Activated CD4-positive, alpha-beta memory T cell treated with anti-CD3 and anti-CD28 coated beads, Interleukin-2, amount 10 ng/mL, durations not matched to agents 7 days and 5 days (primary cell): ENCODE measurements around the gene KBTBD4. TPM values are rescaled to one million over a fixed set of nuclear protein-coding genes. Genes with fewer than 3 reads are reported as not detected.
"Not testable (repeated sequence)": the region's sequence is repeated elsewhere in the genome, so short reads cannot be mapped to it uniquely, and the experiment has no call there.

Experiments used
- CTCF ChIA-PET: fragments of 350-600 bp; sonication (Branson Sonifier 250); formaldehyde crosslinking; loops from one replicate; lab custom pipeline; 2021; ENCODE audit warnings: antibody characterized with exemption, inconsistent platforms; lab: Charles Lee
- POLR2A ChIA-PET: fragments of 350-600 bp; sonication (Branson Sonifier 250); formaldehyde crosslinking; loops from one replicate; lab custom pipeline; 2021; ENCODE audit warnings: antibody characterized with exemption; lab: Charles Lee
- DNase-seq: peaks from one replicate; pipeline ENCODE4 v3.0.0-alpha.2; 2020
- H3K27ac Mint-ChIP-seq: one replicate; pipeline ENCODE4 v1.8.0; 2021; ENCODE audit warnings: mild to moderate bottlenecking, mixed read lengths
- H3K27me3 Mint-ChIP-seq: one replicate; pipeline ENCODE4 v1.8.0; 2021; ENCODE audit warnings: mixed read lengths
- H3K36me3 Mint-ChIP-seq: one replicate; pipeline ENCODE4 v1.8.0; 2021; ENCODE audit warnings: low read depth, mixed read lengths
- H3K4me1 Mint-ChIP-seq: one replicate; pipeline ENCODE4 v1.8.0; 2021; ENCODE audit warnings: mixed read lengths
- H3K4me3 Mint-ChIP-seq: one replicate; pipeline ENCODE4 v1.8.0; 2021; ENCODE audit warnings: mild to moderate bottlenecking, mixed read lengths
- H3K9me3 Mint-ChIP-seq: one replicate; pipeline ENCODE4 v1.8.0; 2021; ENCODE audit warnings: mixed read lengths
- total RNA-seq, 2 experiments: library from RNA; stranded (reverse); gene quantifications; one replicate each; pipeline ENCODE4 v1.2.3, GENCODE V29; 2021

The KBTBD4 gene
- total RNA-seq, 2 experiments from 2014 or later: 18.1 to 18.2 TPM

DNA sequence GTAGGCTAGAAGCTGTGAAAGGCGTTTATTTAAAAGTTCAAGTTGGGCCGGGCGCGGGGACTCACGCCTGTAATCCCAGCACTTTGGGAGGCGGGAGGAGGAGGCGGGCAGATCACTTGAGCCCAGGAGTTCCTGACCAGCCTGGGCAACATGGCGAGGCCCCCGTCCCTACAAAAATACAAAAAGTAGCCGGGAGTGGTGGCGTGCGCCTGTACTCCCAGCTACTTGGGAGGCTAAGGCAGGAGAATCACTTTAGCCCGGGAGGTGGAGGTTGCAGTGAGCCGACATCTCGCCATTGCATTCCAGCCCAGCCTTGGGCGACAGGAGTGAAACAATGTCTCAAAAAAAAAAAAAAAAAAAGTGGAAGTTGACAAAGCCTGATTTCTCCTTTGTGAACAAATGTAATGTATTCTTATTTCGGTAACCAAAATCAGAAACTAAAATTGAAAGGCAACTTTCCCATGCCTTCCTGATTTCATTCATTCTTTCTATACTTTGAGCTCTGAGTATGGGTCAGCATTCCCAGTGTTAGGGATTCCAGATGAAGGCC lies 12.5 kb downstream of the KBTBD4 start:
- H3K9me3 Mint-ChIP-seq: no peaks in the 10 kb centered on the region
- ChIA-PET CTCF (interaction anchor here (0.7 to 2.0 kb wide), 6 partner anchors 10 to 1217 kb away, joined by 3 to 12 read pairs (median 5); no protein-coding TSS in a partner anchor), POLR2A (interaction anchor here (0.7 to 4.3 kb wide), 16 partner anchors 7 to 352 kb away, joined by 3 to 85 read pairs (median 4); partner anchors contain the start of genes CELF1, DDB2, KBTBD4 and NDUFS3)
- H3K36me3 Mint-ChIP-seq: peaks cover 11% of the 10 kb centered on the region
- peak overlapping the region; percentile 44 for H3K27ac Mint-ChIP-seq
- H3K4me1 Mint-ChIP-seq: peaks cover 25% of the 10 kb centered on the region
- peak; percentile 24 for DNase-seq
- H3K27me3 Mint-ChIP-seq: no peaks in the 10 kb centered on the region
- H3K4me3 Mint-ChIP-seq: peak overlapping the region; percentile 79

DNA sequence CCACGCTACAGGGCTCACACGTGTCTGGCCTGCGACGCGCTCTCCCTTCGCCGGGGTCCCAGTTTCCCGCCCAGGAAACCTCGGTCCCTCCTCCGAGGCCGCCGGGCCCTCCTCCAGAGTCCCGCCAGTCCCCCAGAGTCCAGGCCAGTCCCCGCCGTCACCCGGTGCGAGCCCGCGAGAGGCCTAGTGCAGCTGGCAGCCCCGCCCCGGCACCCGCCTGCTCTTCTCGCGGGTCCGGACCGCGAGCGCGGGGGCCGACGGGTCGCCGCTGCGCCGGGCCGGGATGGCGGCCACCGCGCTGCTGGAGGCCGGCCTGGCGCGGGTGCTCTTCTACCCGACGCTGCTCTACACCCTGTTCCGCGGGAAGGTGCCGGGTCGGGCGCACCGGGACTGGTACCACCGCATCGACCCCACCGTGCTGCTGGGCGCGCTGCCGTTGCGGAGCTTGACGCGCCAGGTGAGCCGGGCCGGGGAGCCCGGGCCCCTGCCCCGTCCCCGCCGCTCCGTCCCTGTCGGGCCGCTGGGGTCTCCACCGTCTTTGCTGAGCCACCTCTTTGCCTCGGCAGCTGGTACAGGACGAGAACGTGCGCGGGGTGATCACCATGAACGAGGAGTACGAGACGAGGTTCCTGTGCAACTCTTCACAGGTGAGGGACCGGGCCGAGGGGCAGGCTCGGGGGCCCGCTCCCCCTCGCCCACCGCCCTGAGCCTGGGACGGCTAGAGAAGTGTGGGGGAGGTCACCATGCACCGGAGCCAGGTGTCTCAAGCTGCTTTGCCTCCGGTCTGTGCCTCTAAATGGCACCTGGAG lies 13.2 kb downstream of the KBTBD4 start, which contains the start of gene PTPMT1:
PTPMT1 (plus strand) TSS at position 260 of the 809 bp plus-strand sequence; CDS start at position 284, 24 bp downstream.
- DNase-seq: peak; percentile 72
- no peaks in the 10 kb centered on the region for H3K9me3 Mint-ChIP-seq
- POLR2A ChIA-PET: interaction anchor here (0.7 to 4.3 kb wide), 17 partner anchors 8 to 351 kb away, joined by 3 to 85 read pairs (median 4); partner anchors contain the start of genes CELF1, DDB2, KBTBD4 and NDUFS3

DNA sequence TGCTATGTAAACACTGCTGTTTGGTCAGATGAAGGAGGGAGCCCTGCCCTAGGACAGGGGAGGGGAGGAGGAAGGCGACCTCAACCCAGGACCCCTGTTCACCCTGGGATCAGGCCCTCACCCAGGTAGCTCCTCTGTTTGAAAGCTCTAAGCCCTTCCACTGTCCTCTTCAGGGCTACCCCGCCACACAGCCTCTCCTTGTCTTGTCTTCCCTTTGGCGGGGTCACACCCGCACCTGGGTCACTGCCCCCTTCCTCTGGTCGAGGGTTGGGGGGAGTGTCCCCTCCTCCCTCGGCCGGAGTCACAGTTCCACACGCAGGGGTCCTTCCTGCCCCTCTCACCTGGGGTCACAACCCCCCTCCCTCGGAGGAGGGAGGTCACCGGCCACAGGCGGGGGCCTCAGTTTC lies 13.8 kb downstream of the KBTBD4 start:
- POLR2A ChIA-PET: interaction anchor here (0.7 to 4.3 kb wide), 14 partner anchors 9 to 350 kb away, joined by 3 to 85 read pairs (median 6); partner anchors contain the start of genes CELF1, DDB2, KBTBD4 and NDUFS3
- DNase-seq: no peak
- H3K4me3 Mint-ChIP-seq: peak overlapping the region; percentile 79
- H3K27ac Mint-ChIP-seq: peak overlapping the region; percentile 65
- peaks cover 25% of the 10 kb centered on the region for H3K4me1 Mint-ChIP-seq
- peaks cover 6% of the 10 kb centered on the region for H3K36me3 Mint-ChIP-seq
- CTCF ChIA-PET: interaction anchor here (0.9 to 2.0 kb wide), 7 partner anchors 9 to 294 kb away, joined by 3 to 12 read pairs (median 7); partner anchors contain the start of genes KBTBD4 and NDUFS3
- no peaks in the 10 kb centered on the region for H3K27me3 Mint-ChIP-seq
- H3K9me3 Mint-ChIP-seq: no peaks in the 10 kb centered on the region

More for the DNA sequence above, 13.2 kb downstream of the KBTBD4 start, which contains the start of gene PTPMT1:
- peak within 1 kb of the TSS; percentile 65 for H3K27ac Mint-ChIP-seq
- H3K36me3 Mint-ChIP-seq: peaks cover 6% of the 10 kb centered on the region
- H3K27me3 Mint-ChIP-seq: no peaks in the 10 kb centered on the region
- CTCF ChIA-PET: interaction anchor here (1.1 to 2.0 kb wide), 8 partner anchors 10 to 294 kb away, joined by 3 to 12 read pairs (median 6); partner anchors contain the start of genes KBTBD4 and NDUFS3
- peak within 1 kb of the TSS; percentile 79 for H3K4me3 Mint-ChIP-seq
- H3K4me1 Mint-ChIP-seq: peaks cover 25% of the 10 kb centered on the region

DNA sequence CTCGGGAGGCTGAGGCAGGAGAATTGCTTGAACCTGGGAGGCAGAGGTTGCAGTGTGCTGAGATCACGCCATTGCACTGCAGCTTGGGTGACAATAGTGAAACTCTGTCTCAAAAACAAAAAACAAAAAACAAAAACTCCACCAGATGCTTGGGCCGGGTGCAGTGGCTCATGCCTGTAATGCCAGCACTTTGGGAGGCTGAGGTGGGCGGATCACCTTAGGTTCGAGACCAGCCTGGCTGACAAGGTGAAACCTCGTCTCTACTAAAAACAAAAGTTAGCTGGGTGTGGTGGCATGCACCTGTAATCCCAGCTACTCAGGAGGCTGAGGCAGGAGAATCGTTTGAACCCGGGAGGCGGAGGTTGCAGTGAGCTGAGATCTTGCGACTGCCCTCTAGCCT lies 14.4 kb downstream of the KBTBD4 start:
- not testable (repeated sequence) for H3K27ac Mint-ChIP-seq, DNase-seq, H3K36me3 Mint-ChIP-seq, H3K9me3 Mint-ChIP-seq, H3K27me3 Mint-ChIP-seq
- ChIA-PET POLR2A (interaction anchor here (0.8 to 4.3 kb wide), 10 partner anchors 8 to 350 kb away, joined by 4 to 85 read pairs (median 6); partner anchors contain the start of genes CELF1, DDB2, KBTBD4 and NDUFS3), CTCF (interaction anchor here (0.7 to 2.0 kb wide), 8 partner anchors 8 to 946 kb away, joined by 3 to 12 read pairs (median 4); partner anchors contain the start of genes KBTBD4 and NDUFS3)
- Mint-ChIP-seq H3K4me3 (peak overlapping the region; percentile 35), H3K4me1 (peaks cover 25% of the 10 kb centered on the region)

DNA sequence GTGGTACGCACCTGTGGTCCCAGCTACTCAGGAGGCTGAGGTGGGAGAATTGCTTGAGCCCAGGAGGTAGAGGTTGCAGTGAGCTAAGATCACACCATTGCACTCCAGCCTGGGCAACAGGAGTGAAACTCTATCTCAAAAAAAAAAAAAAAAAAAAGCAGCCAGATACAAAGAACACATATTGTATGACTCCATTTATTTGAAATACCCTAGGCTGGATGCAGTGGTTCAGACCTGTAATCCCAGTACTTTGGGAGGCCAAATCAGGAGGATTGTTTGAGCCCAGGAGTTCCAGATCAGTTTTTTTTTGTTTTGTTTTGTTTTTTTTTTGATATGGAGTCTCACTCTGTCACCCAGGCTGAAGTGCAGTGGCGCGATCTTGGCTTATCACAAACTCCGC lies 16.4 kb downstream of the KBTBD4 start:
- POLR2A ChIA-PET, H3K27ac Mint-ChIP-seq, H3K27me3 Mint-ChIP-seq, H3K4me3 Mint-ChIP-seq, DNase-seq, H3K9me3 Mint-ChIP-seq, H3K36me3 Mint-ChIP-seq: not testable (repeated sequence)
- peaks cover 25% of the 10 kb centered on the region for H3K4me1 Mint-ChIP-seq
- CTCF ChIA-PET: interaction anchor here (0.6 kb wide), 1 partner anchor 235 kb away, joined by 3 read pairs; no protein-coding TSS in a partner anchor

DNA sequence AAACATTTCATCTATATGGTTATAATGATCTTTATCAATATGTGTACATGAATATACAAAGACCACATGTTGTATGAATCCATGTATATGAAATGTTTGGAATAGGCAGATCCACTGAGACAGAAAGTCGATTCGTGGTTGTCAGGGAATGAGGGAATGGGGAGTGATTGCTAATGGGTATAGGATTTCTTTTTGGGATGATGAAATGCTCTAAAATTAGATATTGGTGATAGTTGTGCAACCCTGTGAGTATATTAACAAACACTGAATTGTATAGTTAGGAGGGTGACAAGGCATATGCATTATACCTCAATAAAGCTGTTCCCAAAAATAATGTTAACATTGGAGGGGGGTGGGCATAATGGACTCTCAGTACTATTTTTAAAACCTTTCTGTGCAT lies 18.3 kb downstream of the KBTBD4 start:
- POLR2A ChIA-PET: no interaction called here
- H3K27me3 Mint-ChIP-seq: no peaks in the 10 kb centered on the region

DNA sequence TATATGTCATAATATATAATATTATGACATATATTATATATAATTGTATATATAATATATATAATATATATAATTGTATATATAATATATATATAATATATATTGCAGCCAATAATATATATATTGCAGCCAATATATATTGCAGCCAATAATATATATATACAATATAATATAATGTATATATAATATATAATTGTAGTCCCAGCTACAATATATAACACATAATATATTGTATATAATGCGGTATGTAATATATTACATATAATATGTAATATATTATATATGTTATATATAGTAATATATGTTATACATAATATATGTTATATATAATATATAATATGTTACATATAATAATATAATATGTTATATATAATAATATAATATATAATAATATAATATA lies 20.1 kb downstream of the KBTBD4 start:
- DNase-seq: no peak
- no peak overlapping the region for H3K4me3 Mint-ChIP-seq
- H3K4me1 Mint-ChIP-seq: peaks cover 12% of the 10 kb centered on the region
- no peaks in the 10 kb centered on the region for H3K9me3 Mint-ChIP-seq
- H3K27ac Mint-ChIP-seq: no peak overlapping the region
- CTCF ChIA-PET: no interaction called here
- no peaks in the 10 kb centered on the region for H3K27me3 Mint-ChIP-seq
- no peaks in the 10 kb centered on the region for H3K36me3 Mint-ChIP-seq
- POLR2A ChIA-PET: no interaction called here

More for the DNA sequence above, 18.3 kb downstream of the KBTBD4 start:
- CTCF ChIA-PET: no interaction called here
- Mint-ChIP-seq H3K27ac (no peak overlapping the region), H3K4me3 (no peak overlapping the region), H3K4me1 (peaks cover 15% of the 10 kb centered on the region), H3K9me3 (no peaks in the 10 kb centered on the region), H3K36me3 (no peaks in the 10 kb centered on the region)
- DNase-seq: no peak

DNA sequence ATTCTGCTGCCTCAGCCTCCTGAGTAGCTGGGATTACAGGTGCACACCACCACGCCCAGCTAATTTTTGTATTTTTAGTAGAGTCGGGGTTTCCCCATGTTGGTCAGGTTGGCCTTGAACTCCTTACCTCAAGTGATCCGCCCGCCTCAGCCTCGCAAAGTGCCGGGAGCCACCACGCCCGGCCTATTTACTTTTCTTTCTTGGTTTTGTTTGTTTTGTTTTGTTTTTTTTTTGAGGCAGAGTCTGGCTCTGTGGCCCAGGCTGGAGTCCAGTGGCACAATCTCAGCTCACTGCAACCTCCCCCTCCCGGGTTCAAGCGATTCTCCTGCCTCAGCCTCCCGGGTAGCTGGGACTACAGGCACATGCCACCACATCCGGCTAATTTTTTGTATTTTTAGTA lies 21.8 kb downstream of the KBTBD4 start:
- ChIA-PET POLR2A (interaction anchor here (1.5 to 2.8 kb wide), 2 partner anchors 8 to 17 kb away, joined by 3 to 11 read pairs; partner anchors contain the start of gene PTPMT1), CTCF (interaction anchor here (0.6 to 2.4 kb wide), 2 partner anchors 8 to 21 kb away, joined by 3 to 12 read pairs; partner anchors contain the start of genes KBTBD4, NDUFS3 and PTPMT1)
- H3K4me1 Mint-ChIP-seq: peaks cover 10% of the 10 kb centered on the region
- H3K27me3 Mint-ChIP-seq, H3K4me3 Mint-ChIP-seq, H3K36me3 Mint-ChIP-seq, DNase-seq, H3K9me3 Mint-ChIP-seq, H3K27ac Mint-ChIP-seq: not testable (repeated sequence)

DNA sequence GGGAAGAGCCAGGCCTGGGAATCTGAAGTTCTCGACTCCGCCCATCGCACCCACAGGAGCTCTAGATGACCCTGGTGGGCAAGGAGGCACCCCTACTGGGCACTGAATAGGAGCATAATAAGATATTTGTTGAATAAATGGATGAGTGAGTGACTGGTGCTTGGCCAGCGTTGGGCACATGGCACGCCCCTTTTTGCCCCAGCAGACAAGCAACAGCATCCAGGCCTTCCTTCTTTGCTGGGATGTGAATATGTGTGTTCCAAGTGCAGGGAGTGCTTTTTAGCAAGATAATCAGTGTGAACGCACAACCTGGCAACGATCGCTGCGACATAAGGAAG lies 25.4 kb downstream of the KBTBD4 start:
- Mint-ChIP-seq H3K4me1 (peaks cover 35% of the 10 kb centered on the region), H3K27me3 (no peaks in the 10 kb centered on the region), H3K9me3 (no peaks in the 10 kb centered on the region), H3K4me3 (peak overlapping the region; percentile 96), H3K27ac (peak overlapping the region; percentile 19), H3K36me3 (peaks cover 21% of the 10 kb centered on the region)
- DNase-seq: no peak
- ChIA-PET POLR2A (interaction anchor here (0.7 to 5.0 kb wide), 5 partner anchors 12 to 65 kb away, joined by 3 to 55 read pairs (median 23); partner anchors contain the start of genes KBTBD4, NDUFS3 and PTPMT1), CTCF (interaction anchor here (0.6 to 1.3 kb wide), 17 partner anchors 9 to 45 kb away, joined by 3 to 7 read pairs (median 4); partner anchors contain the start of gene PTPMT1)

DNA sequence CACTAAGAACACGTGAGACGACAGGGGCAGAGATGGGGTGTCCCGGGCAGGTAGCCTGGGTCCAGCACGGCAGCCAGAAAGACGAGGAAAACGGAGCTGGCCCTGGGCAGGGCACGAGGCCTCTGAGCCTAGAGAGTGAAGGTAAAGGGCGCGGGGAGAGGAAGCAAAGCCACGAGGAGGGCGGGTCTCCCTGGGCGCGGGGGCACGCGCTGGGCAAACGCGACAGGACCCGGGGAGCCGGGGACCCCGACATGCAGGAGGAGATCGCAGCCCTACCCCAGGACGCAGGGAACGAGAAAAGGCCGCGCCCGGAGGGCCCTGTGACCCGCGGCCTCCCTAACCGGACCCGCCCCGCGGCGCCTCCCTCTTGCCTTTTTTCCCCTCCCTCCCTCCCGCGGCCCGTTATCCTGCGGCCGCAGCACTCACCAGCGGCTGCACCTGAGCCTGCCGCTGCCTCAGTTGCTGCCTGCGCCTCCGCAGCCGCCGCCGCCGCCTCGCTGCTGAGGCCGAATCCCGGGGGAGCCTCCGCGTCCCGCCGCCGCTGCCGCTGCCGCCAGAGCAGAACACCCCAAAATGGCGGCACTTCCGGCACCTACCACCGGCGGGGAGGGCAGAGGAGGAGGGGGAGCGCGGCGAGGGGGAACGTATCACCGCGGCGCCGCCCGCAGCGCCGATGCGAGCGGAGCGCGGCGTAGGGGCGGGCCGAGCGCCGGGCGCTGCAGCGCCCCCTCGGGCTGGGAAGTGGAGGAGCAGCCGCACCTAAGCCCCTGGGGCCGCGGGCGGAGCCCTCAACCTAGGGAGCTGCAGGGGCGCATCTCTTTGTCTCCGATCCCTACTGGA lies 26.0 kb downstream of the KBTBD4 start, which contains the start of gene CELF1:
CELF1 (minus strand) TSS at position 567 of the 840 bp plus-strand sequence. CDS start 53,609 bp downstream, outside the sequence.
- peaks cover 41% of the 10 kb centered on the region for H3K4me1 Mint-ChIP-seq
- POLR2A ChIA-PET: interaction anchor here (0.7 to 5.0 kb wide), 10 partner anchors 12 to 91 kb away, joined by 3 to 55 read pairs (median 4); partner anchors contain the start of genes KBTBD4, NDUFS3 and PTPMT1
- H3K4me3 Mint-ChIP-seq: peak within 1 kb of the TSS; percentile 96

DNA sequence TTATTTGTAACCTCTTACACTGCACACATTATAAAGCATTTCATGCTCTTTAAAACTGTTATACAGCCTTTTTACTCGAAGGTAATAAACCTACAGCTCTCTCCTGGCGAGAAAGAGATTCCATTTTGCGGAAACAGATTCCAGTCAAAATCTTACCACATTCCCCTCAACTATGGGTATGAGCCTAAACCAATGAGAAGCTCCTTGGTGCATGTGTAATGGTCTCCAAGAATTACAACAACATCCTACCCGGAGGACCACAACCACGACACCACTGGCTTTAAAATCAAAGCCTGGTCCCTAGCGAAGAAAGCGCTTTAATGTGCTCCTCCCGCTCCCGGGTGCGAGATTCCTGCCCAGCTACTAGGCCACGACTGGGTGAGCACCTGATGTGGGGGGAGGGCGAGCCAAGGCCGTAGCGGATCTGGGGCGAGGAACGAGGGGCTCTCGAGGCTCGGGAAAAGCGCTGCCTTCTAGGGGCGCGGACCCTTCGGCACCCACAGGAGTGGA lies 26.7 kb downstream of the KBTBD4 start:
- Mint-ChIP-seq H3K4me1 (peaks cover 44% of the 10 kb centered on the region), H3K27me3 (no peaks in the 10 kb centered on the region), H3K9me3 (no peaks in the 10 kb centered on the region), H3K36me3 (peaks cover 22% of the 10 kb centered on the region), H3K27ac (peak overlapping the region; percentile 89), H3K4me3 (peak overlapping the region; percentile 96)
- POLR2A ChIA-PET: interaction anchor here (0.7 to 5.0 kb wide), 14 partner anchors 11 to 337 kb away, joined by 3 to 55 read pairs (median 4); partner anchors contain the start of genes ACP2, DDB2, KBTBD4 and NDUFS3
- CTCF ChIA-PET: interaction anchor here (0.7 to 3.1 kb wide), 13 partner anchors 11 to 372 kb away, joined by 3 to 17 read pairs (median 4); partner anchors contain the start of genes AGBL2, KBTBD4 and NDUFS3
- peak; percentile 40 for DNase-seq

More for the DNA sequence above, 26.0 kb downstream of the KBTBD4 start, which contains the start of gene CELF1:
- DNase-seq: peak; percentile 94
- Mint-ChIP-seq H3K27ac (peak within 1 kb of the TSS; percentile 89), H3K36me3 (peaks cover 21% of the 10 kb centered on the region), H3K27me3 (no peaks in the 10 kb centered on the region), H3K9me3 (no peaks in the 10 kb centered on the region)
- CTCF ChIA-PET: interaction anchor here (0.6 to 3.1 kb wide), 26 partner anchors 9 to 373 kb away, joined by 3 to 17 read pairs (median 4); partner anchors contain the start of genes AGBL2, KBTBD4, NDUFS3 and PTPMT1
